Keratinocyte (primary cell): ENCODE measurements around the gene FANCG. TPM values are rescaled to one million over a fixed set of nuclear protein-coding genes. Genes with fewer than 3 reads are reported as not detected.

Source experiments
- DNase-seq: peaks from one replicate; pipeline ENCODE4 v3.0.0-alpha.2; 2011; ENCODE audit warnings: low read depth, missing footprints, low spot score
- FAIRE-seq: peaks from 2 replicates; lab custom pipeline; 2011; peaks lifted over from hg19 to GRCh38; lab: Jason Lieb, UNC
- H2AFZ ChIP-seq: 2 replicates; pipeline ENCODE4 v1.6.0; 2012; ENCODE audit warnings: low read length, control low read depth, inconsistent platforms; ENCODE audit not compliant: control insufficient read depth
- H3K27ac ChIP-seq: 2 replicates; pipeline ENCODE4 v1.5.1; 2011; ENCODE audit warnings: low read length; ENCODE audit not compliant: control insufficient read depth, insufficient read depth
- H3K27me3 ChIP-seq: 3 replicates; pipeline ENCODE4 v1.6.0; 2011; ENCODE audit warnings: low read length; ENCODE audit not compliant: control insufficient read depth, insufficient read depth; ENCODE audit errors: extremely low read depth
- H3K36me3 ChIP-seq, 2 experiments: 2 replicates in 1 of 2; 3 replicates in 1 of 2; pipeline ENCODE4 v1.5.1; 2011; ENCODE audit warnings: low read length in 2 of 2, mild to moderate bottlenecking in 1 of 2; ENCODE audit not compliant: control insufficient read depth in 2 of 2, insufficient read depth in 2 of 2; ENCODE audit errors: extremely low read depth in 1 of 2
- H3K4me1 ChIP-seq: 3 replicates; pipeline ENCODE4 v1.5.1; 2011; ENCODE audit warnings: low read length; ENCODE audit not compliant: control insufficient read depth, insufficient read depth; ENCODE audit errors: extremely low read depth
- H3K4me2 ChIP-seq: 3 replicates; pipeline ENCODE4 v1.6.0; 2011; ENCODE audit warnings: low read depth, low read length; ENCODE audit not compliant: control insufficient read depth, insufficient read depth; ENCODE audit errors: extremely low read depth
- H3K4me3 ChIP-seq, 3 experiments: fragments of 200-600 bp in 1 of 3; sonication (generic) in 1 of 3; 2 replicates in 2 of 3; 3 replicates in 1 of 3; pipeline ENCODE4 v1.5.1; 2011 to 2016; ENCODE audit warnings: low read length in 3 of 3, mild to moderate bottlenecking in 3 of 3, control low read depth in 2 of 3, inconsistent platforms in 1 of 3, low read depth in 1 of 3, mixed read lengths in 1 of 3, mixed run types in 1 of 3, moderate library complexity in 1 of 3; ENCODE audit not compliant: control insufficient read depth in 2 of 3, insufficient read depth in 2 of 3; ENCODE audit errors: extremely low read depth in 1 of 3
- H3K79me2 ChIP-seq: 2 replicates; pipeline ENCODE4 v1.6.0; 2012; ENCODE audit warnings: low read length; ENCODE audit not compliant: control insufficient read depth, insufficient read depth
- H3K9ac ChIP-seq: 3 replicates; pipeline ENCODE4 v1.6.0; 2011; ENCODE audit warnings: low read length; ENCODE audit not compliant: control insufficient read depth, insufficient read depth; ENCODE audit errors: extremely low read depth
- H3K9me1 ChIP-seq: 3 replicates; pipeline ENCODE4 v1.6.0; 2011; ENCODE audit warnings: low read length; ENCODE audit not compliant: control insufficient read depth, insufficient read depth; ENCODE audit errors: extremely low read depth
- H3K9me3 ChIP-seq: 2 replicates; pipeline ENCODE4 v1.5.1; 2012; ENCODE audit warnings: low read depth, low read length; ENCODE audit not compliant: control insufficient read depth
- H4K20me1 ChIP-seq: 3 replicates; pipeline ENCODE4 v1.6.0; 2011; ENCODE audit warnings: low read length; ENCODE audit not compliant: control insufficient read depth, insufficient read depth; ENCODE audit errors: extremely low read depth
- CTCF ChIP-seq, 3 experiments: IDR thresholded peaks in 1 of 3; conservative IDR thresholded peaks in 1 of 3; optimal IDR thresholded peaks in 1 of 3; 2 replicates in 2 of 3; 3 replicates in 1 of 3; pipeline versions ENCODE3 to v1.5.1; 2011; ENCODE audit warnings: low read length in 3 of 3, mild to moderate bottlenecking in 3 of 3, moderate library complexity in 2 of 3, control low read depth in 1 of 3, inconsistent platforms in 1 of 3; ENCODE audit not compliant: insufficient read depth in 2 of 3; ENCODE audit errors: extremely low read depth in 1 of 3
- EZH2 ChIP-seq: IDR thresholded peaks from one replicate; pipeline ENCODE4 v1.6.1; 2012; ENCODE audit warnings: inconsistent platforms, mild to moderate bottlenecking, low read length, moderate library complexity
- dilution Hi-C: fragments of 300-500 bp; cut with MboI; formaldehyde crosslinking; loops from one replicate; pipeline ENCODE4 v1.7.0; 2020; ENCODE audit warnings: low sequenced_read_pairs; ENCODE audit not compliant: extremely low pct_ligation_motif_present
- polyA plus RNA-seq, 5 experiments: library from polyadenylated mRNA; depleted of rRNA in 3 of 5; stranded (reverse) in 3 of 5; stranded (forward) in 1 of 5; unstranded in 1 of 5; fragments of >200 nt; gene quantifications; 1 replicate in 1 of 5; 2 replicates in 3 of 5; 3 replicates in 1 of 5; pipeline versions ENCODE4 v1.2.1 to v1.2.3, GENCODE V29; 2011 to 2012; ENCODE audit warnings: missing spikeins in 2 of 5, low read depth in 1 of 5, low replicate concordance in 1 of 5

Gene FANCG
- polyA plus RNA-seq, 1 donor (not counting 4 experiments of a cell fraction or from before 2014, with no cell fraction given), result 14.6 TPM

GRCh38 chr9:35057271-35057620 is 22.5 kb downstream of the FANCG start:
- no peak overlapping the region for H3K9ac ChIP-seq
- dilution Hi-C loops, result no loop called here
- H3K4me2 ChIP-seq, result no peak overlapping the region
- TF ChIP-seq CTCF (optimal IDR thresholded peaks at IDR 0.05 in 1 of 3, IDR thresholded peaks at IDR 0.05 in 1 of 3, conservative IDR thresholded peaks at IDR 0.05 in 1 of 3; ENCODE audit: extremely low read depth in 1 of 3, insufficient read depth in 2 of 3, low read length in 3 of 3) (no peak), EZH2 (no peak)
- no peaks in the 10 kb centered on the region for H3K4me1 ChIP-seq
- no peaks in the 10 kb centered on the region for H3K27me3 ChIP-seq
- H2AFZ ChIP-seq, result no peak overlapping the region
- H3K36me3 ChIP-seq, result peaks cover 50 to 53% of the 10 kb centered on the region in 2 experiments
- H3K9me1 ChIP-seq, result no peaks in the 10 kb centered on the region
- no peak overlapping the region for H3K27ac ChIP-seq
- peaks cover 3% of the 10 kb centered on the region for H4K20me1 ChIP-seq
- H3K79me2 ChIP-seq, result peaks cover 5% of the 10 kb centered on the region
- no peak for FAIRE-seq
- no peaks in the 10 kb centered on the region for H3K9me3 ChIP-seq
- no peak overlapping the region for H3K4me3 ChIP-seq
- DNase-seq, result no peak

GRCh38 chr9:35056571-35057270 is 23.0 kb downstream of the FANCG start:
- Histone ChIP-seq H3K4me1 (no peaks in the 10 kb centered on the region), H3K9me1 (no peaks in the 10 kb centered on the region), H3K9ac (no peak overlapping the region), H3K79me2 (peaks cover 5% of the 10 kb centered on the region), H3K4me2 (no peak overlapping the region), H4K20me1 (peaks cover 3% of the 10 kb centered on the region), H3K27ac (no peak overlapping the region), H3K36me3 (peaks cover 46 to 50% of the 10 kb centered on the region in 2 experiments), H2AFZ (no peak overlapping the region), H3K9me3 (no peaks in the 10 kb centered on the region), H3K27me3 (no peaks in the 10 kb centered on the region), H3K4me3 (no peak overlapping the region)
- FAIRE-seq, result no peak
- dilution Hi-C loops, result no loop called here
- DNase-seq, result no peak
- no peak for TF ChIP-seq EZH2
